Stimulated activated CD4-positive, alpha-beta T cell treated with anti-CD3 and anti-CD28 coated beads, Interleukin-4, amount 100 ng/mL, for 48 hours (primary cell): Measurements from ENCODE around the gene MARVELD2.
A peak's percentile ranks its signal among the peaks of the same experiment; 100 is the strongest.
"Not testable (repeated sequence)": the region's sequence is repeated elsewhere in the genome, so short reads cannot be mapped to it uniquely, and the experiment has no call there.

Experiments used
- DNase-seq, 2 donors: peaks; one replicate each; pipeline ENCODE4 v3.0.0-alpha.2; 2020; ENCODE audit warnings: low read depth in 2 of 2

MARVELD2 gene

DNA sequence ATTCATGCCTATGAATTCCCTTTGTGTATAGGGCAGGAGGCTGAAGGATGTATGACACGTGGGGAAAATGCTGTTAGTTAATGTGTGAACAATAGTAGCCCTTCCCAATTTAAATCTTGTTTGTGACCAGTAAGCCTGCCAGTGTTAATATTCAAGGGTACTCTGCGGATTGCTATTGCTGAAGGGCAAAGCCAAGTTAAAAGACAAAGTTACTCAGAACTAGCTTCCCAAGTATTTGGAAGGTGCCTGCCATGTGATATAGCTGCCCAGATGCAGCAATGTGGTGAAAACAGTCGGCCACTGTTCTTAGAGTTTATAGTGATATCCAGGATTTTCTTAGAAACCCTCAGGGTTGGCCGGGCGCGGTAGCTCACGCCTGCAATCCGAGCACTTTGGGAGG, 34.6 kb downstream of the MARVELD2 start:
- DNase-seq: no peak

DNA sequence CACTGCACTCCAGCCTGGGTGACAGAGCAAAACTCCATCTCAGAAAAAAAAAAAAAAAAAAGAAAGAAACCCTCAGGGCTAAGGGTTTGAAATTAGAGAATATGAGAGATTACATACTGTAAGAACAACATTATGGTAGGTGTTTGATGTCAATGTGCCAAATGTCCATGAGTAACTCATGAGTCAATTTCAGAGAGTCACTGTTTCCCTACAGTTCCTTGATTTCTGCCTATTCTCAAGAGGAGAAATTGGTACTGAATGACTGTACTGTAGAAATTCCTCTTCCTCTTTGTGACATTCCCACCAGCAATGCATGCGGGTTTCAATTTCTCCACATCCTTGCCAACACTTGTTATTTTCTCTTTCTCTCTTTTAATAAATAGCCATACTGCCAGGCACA, 35.2 kb downstream of the MARVELD2 start:
- no peak for DNase-seq

DNA sequence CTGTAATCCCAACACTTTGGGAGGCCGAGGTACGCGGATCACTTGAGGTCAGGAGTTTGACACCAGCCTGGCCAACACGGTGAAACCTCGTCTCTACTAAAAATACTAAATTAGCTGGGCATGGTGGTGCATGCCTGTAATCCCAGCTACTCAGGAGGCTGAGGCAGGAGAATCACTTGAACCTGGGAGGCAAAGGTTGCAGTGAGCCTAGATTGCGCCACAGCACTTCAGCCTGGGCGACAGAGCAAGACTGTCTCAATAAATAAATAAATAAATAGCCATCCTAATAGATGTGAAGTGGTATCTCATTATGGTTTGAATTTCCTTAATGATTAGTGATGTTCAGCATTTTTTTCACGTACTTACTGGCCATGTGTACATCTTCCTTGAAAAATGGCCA, 35.6 kb downstream of the MARVELD2 start:
- not testable (repeated sequence) for DNase-seq

DNA sequence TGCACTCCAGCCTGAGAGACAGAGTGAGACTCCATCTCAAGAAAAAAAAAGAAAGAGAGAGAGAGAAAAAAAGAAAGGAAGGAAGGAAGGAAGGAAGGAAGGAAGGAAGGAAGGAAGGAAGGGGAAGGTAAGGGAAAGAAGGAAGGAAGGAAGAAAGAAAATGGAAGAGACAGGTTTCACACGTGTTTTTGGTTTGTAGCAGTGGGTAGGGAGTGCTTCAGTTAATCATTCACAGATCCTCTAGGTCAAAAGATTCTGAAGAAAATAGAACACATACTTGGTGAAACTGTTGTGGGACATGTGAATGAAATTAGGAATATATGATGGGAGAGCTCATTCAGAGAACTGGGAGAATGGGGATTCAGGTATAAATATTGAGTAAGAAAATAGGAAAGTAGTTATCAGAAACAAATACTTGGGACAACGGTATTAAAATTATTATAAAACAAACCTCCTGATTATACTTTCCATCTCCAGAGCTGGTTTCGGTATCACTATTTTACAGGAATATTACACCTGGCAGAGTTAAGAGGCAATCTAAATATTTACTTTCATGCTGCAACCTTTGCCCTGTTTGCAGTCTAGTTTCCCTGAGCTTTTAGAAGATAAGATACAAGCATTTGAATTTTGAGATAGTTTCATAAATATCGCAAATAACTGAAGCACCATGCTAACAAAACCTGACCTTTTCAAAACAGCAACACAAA, 37.2 kb downstream of the MARVELD2 start:
- no peak for DNase-seq

DNA sequence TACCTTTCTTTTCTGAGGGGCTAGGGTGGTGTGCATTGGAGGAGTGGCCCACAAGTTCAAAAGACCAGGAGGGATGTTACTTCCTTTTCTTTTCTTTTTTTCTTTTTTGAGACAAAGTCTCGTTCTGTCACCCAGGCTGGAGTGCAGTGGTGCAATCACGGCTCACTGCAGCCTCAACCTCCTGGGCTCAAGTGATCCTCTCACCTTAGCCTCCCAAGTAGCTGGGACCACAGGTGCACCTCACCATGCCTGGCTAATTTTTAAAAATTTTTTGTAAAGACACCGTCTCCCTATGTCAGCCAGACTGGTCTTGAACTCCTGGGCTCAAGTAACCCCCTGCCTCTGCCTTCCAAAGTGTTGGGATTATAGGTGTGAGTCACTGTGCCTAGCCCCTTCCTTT, 38.6 kb downstream of the MARVELD2 start:
- not testable (repeated sequence) for DNase-seq

DNA sequence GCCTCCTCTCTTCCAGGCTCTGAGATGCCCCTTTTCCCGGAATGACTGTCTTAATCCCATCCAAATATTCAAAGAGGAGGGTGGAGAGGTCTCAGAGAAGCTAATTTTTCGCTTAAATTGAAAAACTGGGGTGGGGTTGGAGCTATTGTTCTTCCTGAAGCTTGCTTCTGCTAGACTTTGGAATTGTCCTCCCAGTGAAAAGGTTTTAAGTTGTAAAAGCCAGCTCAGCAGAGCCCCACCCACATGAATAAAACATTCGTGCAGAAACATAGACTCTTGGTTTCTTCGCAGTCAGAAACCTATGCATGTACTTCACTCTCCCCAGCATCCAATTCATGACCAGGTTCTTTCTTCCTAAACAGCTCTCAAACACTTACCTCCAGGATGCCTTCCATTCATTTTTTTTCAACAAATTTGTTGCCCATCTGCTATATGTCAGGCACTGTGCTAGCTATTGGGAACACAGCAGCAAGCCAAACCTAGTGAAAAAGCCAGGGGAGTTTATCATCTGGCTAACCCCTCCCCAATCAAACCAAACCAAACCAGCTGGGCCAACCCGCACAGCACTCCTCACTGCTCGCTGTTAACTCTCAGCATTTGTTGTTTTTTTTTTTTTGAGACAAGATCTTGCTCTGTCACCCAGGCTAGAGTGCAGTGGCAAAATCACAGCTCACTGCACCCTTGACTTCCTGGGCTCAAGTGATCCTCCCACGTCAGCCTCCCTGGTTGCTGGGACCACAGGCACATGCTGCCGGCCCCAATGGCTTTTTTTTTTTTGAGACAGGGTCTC, 39.7 kb downstream of the MARVELD2 start:
- DNase-seq: no peak

DNA sequence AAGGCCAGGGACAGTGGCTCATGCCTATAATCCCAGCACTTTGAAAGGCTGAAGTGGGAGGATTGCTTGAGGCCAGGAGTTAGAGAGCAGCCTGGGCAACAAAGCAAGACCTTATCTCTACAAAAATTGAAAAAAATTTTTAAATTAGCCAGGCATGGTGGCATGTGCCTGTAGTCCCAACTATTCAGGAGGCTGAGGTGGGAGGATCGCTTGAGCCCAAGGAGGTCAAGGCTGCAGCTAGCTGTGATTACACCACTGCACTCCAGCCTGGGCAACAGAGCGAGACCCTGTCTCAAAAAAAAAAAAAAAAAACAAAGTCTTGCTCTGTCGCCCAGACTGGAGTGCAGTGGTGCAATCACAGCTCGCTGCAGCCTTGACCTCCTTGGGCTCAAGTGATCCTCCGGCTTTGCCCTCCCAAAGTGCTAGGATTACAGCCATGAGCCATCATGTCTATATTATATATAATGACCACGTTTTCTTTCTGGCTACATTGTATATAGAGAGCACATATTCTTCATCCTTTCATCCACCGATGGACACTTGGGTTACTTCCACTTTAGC, 40.6 kb downstream of the MARVELD2 start:
- DNase-seq: not testable (repeated sequence)

DNA sequence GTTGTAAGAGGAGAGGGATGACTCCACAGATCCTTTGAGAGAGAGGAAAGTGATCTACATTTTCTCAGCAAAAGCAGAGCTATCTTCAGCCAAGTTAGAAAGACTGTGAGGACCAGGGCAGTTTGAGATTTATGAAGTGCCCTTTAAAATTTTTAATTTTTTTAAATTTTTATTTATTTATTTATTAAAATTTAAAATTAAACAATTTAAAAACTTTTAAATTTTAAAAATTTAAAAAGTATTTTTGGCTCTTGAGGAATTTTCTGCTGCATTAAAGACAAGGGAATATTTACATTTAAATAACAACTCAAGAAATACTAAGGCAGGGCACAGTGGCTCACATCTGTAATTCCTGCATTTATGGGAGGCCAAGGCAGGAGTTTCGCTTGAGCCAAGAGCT, 47.3 kb downstream of the MARVELD2 start:
- DNase-seq: no peak

DNA sequence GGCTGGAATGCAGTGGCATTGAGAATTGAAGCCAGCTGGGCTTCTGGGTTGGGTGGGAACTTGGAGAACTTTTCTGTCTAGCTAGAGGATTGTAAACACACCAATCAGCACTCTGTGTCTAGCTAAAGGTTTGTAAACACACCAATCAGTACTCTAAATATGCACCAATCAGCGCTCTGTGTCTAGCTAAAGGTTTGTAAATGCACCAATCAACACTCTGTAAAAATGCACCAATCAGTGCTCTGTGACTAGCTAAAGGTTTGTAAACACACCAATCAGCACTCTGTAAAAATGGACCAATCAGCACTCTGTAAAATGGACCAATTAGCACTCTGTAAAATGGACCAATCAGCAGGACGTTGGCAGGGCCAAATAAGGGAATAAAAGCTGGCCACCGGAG, 51.5 kb downstream of the MARVELD2 start:
- DNase-seq: not testable (repeated sequence)

DNA sequence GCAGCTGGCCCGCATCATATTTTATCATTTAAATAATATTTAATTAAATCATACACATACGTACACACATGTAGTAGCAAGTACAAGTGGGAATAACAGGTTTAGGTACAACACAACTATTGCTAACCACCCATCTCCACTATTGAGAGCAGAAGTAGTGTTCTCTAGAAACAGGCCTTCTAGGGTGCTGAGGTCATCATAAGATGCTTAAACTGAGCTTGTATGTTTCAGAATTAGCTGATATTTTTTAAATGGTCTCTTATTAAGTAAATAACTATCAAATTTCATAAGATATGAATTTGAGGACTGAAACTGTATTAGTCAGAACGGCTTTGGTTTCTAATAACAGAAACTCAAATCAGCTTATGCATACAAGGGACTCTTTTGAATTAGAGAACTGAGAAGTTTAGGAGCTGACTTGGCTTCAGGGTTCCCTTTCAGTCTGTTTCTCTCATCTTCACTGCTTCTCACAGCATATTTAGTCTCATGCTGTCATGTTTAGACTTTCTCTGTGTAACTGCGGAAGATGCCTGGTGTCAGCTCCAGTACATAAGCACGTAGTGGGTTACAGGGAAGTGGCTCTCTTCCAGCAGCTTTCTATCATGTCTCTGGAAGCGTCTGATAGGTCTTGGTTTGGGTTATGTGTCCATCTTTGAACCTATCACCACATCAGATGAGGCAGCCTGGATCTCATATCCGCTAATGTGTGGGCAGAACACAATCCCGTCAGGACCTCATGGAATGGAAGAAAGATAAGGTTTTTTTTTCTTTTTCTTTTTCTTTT, 52.7 kb downstream of the MARVELD2 start:
- DNase-seq: no peak

DNA sequence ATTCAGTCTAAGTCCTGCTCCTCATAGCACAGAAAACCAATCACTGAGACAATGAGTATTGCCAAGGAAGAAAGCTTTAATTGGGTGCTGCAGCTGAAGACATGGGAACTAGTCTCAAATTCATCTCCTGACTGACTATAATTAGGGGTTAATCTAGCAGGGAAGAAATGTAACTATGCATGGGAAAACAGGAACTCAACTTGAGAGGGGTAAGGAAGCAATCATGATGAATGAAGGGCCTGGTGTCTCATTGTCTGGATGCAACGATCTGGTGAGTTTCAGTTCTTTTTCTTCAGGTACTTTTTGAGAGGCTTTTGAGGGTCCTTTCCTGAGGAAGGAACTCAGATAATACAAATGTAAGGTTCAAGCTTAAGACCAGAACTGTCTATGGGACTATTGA, 53.7 kb downstream of the MARVELD2 start:
- DNase-seq: no peak

DNA sequence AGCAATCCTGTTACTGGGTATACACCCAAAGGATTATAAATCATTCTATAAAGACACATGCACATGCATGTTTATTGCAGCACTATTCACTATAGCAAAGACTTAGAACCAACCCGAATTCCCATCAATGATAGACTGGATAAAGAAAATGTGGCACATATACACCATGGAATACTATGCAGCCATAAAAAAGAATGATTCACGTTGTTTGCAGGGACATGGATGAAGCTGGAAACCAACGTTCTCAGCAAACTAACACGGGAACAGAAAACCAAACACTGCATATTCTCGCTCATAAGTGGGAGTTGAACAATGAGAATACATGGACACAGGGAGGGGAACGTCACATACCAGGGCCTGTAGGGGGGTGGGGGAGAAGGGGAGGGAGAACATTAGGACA, 56.6 kb downstream of the MARVELD2 start:
- not testable (repeated sequence) for DNase-seq

DNA sequence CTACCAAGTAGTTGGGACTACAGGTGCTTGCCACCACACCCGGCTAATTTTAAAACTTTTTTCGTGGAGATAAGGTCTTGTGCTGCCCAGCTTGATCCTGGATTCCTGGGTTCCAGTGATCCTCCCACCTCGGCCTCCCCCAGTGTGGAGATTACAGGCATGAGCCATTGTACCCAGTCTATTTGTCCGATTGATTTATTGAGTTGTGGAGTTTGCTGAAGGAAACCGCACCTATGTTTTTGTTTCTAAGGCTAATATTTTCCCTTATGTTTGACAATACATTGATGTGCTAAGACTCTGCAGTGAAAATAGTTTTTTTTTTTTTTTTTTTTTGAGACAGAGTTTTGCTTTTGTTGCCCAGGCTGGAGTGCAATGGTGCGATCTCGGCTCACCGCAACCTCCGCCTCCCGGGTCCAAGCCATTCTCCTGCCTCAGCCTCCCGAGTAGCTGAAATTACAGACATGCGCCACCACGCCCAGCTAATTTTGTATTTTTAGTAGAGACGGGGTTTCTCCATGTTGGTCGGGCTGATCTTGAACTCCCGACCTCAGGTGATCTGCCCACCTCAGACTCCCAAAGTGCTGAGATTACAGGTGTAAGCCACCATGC, 57.7 kb downstream of the MARVELD2 start:
- DNase-seq: not testable (repeated sequence)

DNA sequence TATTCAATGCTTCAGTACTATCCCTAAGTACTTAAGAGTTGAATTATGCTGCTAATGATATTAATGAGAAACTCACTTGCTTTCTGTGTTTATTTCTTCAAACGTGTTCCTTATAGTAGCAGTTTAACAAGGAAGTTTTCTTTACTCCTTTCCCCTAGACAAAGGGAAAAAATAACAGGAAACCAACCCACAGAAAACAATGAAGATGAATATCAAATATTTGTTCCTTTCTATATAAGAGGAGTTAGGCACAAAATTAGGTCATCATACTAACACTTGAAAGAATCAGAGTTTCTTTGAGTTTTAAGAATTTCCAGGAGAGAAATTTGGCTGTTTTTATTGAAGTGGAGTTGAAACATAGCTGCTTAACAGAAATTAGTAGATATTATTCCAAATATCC, 62.3 kb downstream of the MARVELD2 start:
- no peak for DNase-seq

DNA sequence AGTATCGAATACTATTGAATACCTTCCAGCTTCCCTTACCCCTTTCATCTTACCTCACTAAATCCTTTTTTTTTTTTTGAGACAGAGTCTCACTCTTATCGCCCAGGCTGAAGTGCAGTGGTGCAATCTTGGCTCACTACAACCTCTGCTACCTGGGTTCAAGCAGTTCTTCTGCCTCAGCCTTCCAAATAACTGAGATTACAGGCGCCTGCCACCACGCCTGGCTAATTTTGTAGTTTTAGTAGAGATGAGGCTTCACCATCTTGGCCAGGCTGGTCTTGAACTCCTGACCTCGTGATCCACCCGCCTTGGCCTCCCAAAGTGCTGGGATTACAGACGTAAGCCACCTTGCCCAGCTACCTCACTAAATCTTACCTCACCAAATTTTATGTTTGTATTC, 63.4 kb downstream of the MARVELD2 start:
- not testable (repeated sequence) for DNase-seq

DNA sequence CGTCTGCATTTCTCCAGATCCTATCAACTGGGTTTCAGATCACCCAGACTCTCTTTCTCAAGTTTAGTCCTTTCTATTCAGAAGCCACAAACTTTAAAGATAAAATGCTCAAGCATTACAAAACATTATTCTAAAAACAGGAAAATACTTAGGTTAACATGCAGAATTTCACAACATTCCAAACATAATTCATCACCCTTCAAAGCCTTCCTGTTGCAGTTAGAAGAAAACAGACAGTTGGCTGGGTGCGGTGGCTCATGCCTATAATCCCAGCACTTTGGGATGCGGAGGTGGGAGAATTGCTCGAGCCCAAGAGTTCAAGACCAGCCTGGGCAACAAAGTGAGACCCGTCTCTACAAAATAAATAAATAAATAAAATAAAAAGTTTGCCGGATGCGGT, 70.0 kb downstream of the MARVELD2 start:
- no peak for DNase-seq

DNA sequence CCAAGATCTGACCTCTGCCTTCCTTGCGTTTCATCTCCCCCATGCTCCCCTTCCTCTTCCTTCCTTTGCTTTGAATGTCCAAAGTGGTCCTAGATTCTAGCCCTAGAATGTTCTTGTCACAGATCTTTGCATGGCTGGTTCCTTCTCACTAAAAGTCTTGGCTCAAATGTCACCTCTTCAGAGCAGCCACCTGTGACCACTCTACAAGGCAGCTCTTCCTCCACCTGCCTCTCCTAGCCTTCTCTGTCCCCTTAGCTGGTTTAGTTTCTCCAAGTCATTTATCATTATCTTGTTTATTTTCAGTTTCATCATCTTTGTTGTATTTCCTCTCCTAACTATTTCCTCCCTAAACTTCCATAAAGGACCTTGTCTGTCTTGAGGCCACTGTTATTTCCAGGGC, 70.6 kb downstream of the MARVELD2 start:
- DNase-seq: no peak

DNA sequence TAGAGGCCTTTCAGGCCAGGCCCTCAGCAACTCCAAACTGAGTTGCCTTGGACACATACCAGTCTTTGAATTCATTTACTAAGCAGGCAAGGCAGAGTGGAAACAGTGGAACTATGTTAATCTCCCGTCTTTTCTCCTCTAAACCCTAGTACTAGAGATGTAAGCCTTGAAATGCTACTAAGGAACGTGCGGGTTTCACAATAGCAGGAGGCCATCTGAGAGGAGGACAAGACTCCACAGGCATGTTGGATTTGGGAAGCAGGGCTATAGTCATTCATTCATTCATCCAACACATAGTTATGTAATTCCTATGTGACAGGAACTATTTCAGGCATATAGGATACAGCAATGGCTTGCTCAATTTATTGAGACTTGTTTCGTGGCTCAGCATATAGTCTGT, 74.3 kb downstream of the MARVELD2 start:
- DNase-seq: no peak

DNA sequence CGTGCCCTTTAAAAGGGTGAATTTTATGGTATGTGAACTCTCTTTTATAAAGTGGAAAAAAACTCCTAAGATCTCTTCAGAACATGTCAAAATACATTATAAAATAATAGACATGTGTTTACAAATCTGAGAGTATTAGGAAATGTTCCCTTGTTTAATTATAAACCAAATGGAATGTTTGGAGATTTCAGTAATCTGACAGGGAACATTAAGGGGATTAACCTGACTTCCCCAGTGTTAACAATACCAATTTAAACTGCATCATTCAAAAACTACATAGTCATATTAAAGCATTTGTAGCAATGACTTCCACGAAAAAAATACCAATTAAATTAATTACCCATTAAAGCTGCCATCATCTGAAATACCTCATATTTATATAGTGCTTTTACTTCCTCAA, 76.1 kb downstream of the MARVELD2 start:
- no peak for DNase-seq

DNA sequence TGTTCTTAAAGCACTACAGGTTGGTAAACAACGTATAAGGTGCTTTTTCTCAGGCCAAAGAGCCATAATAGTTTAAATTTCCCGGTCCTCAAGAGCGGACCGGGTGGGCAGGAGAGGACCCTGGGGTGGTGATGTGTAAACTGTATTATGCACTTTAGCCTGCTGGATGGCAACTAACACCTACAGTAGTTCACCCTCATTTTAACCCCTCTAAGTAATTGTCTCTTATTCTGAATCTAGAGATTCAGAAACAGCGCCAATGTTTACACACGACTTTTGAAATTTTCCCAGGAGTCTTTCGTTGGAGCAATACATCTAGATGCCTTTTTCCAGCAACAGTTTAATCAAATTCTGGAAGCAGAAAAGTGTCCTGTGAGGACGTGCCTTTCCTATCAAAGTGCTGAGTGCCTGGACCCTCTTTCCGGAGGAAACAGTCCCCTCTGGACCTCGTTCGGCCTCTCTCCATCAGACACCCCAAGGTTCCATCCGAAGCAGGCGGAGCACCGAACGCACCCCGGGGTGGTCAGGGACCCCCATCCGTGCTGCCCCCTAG, 77.0 kb downstream of the MARVELD2 start:
- no peak for DNase-seq

DNA sequence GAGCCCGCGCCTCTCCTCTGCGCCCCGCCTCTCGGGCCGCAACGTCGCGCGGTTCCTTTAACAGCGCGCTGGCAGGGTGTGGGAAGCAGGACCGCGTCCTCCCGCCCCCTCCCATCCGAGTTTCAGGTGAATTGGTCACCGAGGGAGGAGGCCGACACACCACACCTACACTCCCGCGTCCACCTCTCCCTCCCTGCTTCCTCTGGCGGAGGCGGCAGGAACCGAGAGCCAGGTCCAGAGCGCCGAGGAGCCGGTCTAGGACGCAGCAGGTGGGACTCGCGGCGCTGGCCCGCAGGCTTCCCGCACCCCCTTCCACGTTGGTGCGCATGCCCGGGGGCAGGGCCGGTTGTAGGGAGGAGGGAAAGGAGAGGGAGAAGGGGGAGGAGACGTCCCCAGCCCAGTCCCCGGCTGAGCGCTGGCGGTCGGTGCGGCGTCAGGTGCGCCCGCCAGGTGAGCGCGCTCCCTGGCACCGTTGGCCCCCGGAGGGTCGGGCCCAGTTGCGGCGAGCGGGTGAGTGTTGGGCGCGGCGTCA, 77.5 kb downstream of the MARVELD2 start, which contains the start of gene OCLN:
TSS of gene OCLN (plus strand) at position 400 of the 532 bp plus-strand sequence. CDS start 11,455 bp downstream, outside the sequence.
- peak in 1 of 2 donors; percentile 8 for DNase-seq
